ENCODE results near the gene WDR54. TPM values are rescaled to one million over a fixed set of nuclear protein-coding genes. Genes with fewer than 3 reads are reported as not detected.

Gene WDR54
- total RNA-seq, 1 experiment from 2014 or later, result 27.7 TPM

GRCh38 chr2:74414441-74414840 lies 7.1 kb upstream of the WDR54 start:
- ATAC-seq (no peak), DNase-seq (ENCODE audit: low read depth, low spot score) (no peak)
- intact Hi-C loops (cut with micrococcal nuclease; ENCODE audit: unreplicated experiment), result no loop called here
- H3K27me3 ChIP-seq (ENCODE audit: control insufficient read depth, insufficient read depth, low read length), result no peaks in the 10 kb centered on the region
- BruUV-seq (replicated peaks), result no TSS peak
- no peaks in the 10 kb centered on the region for H3K36me3 ChIP-seq (ENCODE audit: control insufficient read depth, insufficient read depth, low read length)
- H3K27ac ChIP-seq (ENCODE audit: low read length), result no peak overlapping the region
- CTCF ChIA-PET, result no interaction called here
- TF ChIP-seq, protein P1, sequence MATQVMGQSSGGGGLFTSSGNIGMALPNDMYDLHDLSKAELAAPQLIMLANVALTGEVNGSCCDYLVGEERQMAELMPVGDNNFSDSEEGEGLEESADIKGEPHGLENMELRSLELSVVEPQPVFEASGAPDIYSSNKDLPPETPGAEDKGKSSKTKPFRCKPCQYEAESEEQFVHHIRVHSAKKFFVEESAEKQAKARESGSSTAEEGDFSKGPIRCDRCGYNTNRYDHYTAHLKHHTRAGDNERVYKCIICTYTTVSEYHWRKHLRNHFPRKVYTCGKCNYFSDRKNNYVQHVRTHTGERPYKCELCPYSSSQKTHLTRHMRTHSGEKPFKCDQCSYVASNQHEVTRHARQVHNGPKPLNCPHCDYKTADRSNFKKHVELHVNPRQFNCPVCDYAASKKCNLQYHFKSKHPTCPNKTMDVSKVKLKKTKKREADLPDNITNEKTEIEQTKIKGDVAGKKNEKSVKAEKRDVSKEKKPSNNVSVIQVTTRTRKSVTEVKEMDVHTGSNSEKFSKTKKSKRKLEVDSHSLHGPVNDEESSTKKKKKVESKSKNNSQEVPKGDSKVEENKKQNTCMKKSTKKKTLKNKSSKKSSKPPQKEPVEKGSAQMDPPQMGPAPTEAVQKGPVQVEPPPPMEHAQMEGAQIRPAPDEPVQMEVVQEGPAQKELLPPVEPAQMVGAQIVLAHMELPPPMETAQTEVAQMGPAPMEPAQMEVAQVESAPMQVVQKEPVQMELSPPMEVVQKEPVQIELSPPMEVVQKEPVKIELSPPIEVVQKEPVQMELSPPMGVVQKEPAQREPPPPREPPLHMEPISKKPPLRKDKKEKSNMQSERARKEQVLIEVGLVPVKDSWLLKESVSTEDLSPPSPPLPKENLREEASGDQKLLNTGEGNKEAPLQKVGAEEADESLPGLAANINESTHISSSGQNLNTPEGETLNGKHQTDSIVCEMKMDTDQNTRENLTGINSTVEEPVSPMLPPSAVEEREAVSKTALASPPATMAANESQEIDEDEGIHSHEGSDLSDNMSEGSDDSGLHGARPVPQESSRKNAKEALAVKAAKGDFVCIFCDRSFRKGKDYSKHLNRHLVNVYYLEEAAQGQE (IDR thresholded peaks at IDR 0.05; ENCODE audit: insufficient read depth in 1 of 2, low read depth in 2 of 2, low read length in 1 of 2), result no peak
- TF ChIP-seq TCF7L2 (IDR thresholded peaks at IDR 0.05; ENCODE audit: low read depth, low read length), result no peak
- no peaks in the 10 kb centered on the region for H3K4me1 ChIP-seq (ENCODE audit: control insufficient read depth, insufficient read depth, low read length)
- in situ Hi-C loops (cut with HindIII; ENCODE audit: low pct_unique_long_range_greater_than_20kb, low sequenced_read_pairs), result no loop called here
- POLR2A ChIA-PET, result interaction anchor here (0.6 kb wide), 1 partner anchor 582 kb away, joined by 6 read pairs; no protein-coding TSS in a partner anchor
- H3K4me3 ChIP-seq (ENCODE audit: low read depth in 2 of 2, low read length in 2 of 2), result no peak overlapping the region
- H3K9me3 ChIP-seq (ENCODE audit: control insufficient read depth, insufficient read depth, low read depth, low read length), result no peaks in the 10 kb centered on the region

- BruUV-seq (replicated peaks), result no TSS peak
- Histone ChIP-seq H3K9me3 (ENCODE audit: control insufficient read depth, insufficient read depth, low read depth, low read length) (no peaks in the 10 kb centered on the region), H3K27me3 (ENCODE audit: control insufficient read depth, insufficient read depth, low read length) (no peaks in the 10 kb centered on the region), H3K27ac (ENCODE audit: low read length) (no peak overlapping the region), H3K36me3 (ENCODE audit: control insufficient read depth, insufficient read depth, low read length) (no peaks in the 10 kb centered on the region), H3K4me1 (ENCODE audit: control insufficient read depth, insufficient read depth, low read length) (no peaks in the 10 kb centered on the region), H3K4me3 (ENCODE audit: low read depth in 2 of 2, low read length in 2 of 2) (no peak overlapping the region)
- CTCF ChIA-PET, result no interaction called here
- ATAC-seq (no peak), DNase-seq (ENCODE audit: low read depth, low spot score) (no peak)
- intact Hi-C loops (cut with micrococcal nuclease; ENCODE audit: unreplicated experiment), result no loop called here
- POLR2A ChIA-PET, result no interaction called here
- in situ Hi-C loops (cut with HindIII; ENCODE audit: low pct_unique_long_range_greater_than_20kb, low sequenced_read_pairs), result no loop called here
- no peak for TF ChIP-seq TCF7L2 (IDR thresholded peaks at IDR 0.05; ENCODE audit: low read depth, low read length)
- no peak for TF ChIP-seq SIN3A (IDR thresholded peaks at IDR 0.05; ENCODE audit: borderline replicate concordance, insufficient read depth, low read depth, low read length)
- TF ChIP-seq, protein P1 (IDR thresholded peaks at IDR 0.05; ENCODE audit: insufficient read depth in 1 of 2, low read depth in 2 of 2, low read length in 1 of 2), result no peak
- no peak for TF ChIP-seq POLR2AphosphoS5 (IDR thresholded peaks at IDR 0.05; ENCODE audit: low read depth, low read length)
- TF ChIP-seq, protein P2, sequence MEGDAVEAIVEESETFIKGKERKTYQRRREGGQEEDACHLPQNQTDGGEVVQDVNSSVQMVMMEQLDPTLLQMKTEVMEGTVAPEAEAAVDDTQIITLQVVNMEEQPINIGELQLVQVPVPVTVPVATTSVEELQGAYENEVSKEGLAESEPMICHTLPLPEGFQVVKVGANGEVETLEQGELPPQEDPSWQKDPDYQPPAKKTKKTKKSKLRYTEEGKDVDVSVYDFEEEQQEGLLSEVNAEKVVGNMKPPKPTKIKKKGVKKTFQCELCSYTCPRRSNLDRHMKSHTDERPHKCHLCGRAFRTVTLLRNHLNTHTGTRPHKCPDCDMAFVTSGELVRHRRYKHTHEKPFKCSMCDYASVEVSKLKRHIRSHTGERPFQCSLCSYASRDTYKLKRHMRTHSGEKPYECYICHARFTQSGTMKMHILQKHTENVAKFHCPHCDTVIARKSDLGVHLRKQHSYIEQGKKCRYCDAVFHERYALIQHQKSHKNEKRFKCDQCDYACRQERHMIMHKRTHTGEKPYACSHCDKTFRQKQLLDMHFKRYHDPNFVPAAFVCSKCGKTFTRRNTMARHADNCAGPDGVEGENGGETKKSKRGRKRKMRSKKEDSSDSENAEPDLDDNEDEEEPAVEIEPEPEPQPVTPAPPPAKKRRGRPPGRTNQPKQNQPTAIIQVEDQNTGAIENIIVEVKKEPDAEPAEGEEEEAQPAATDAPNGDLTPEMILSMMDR (IDR thresholded peaks at IDR 0.05), result no peak
Observed at GRCh38 chr2:74414881-74415761, 6.4 kb upstream of the WDR54 start.
